ENCODE measurements around the gene UGT2A3.

GRCh38 chr4:68883870-68884269 lies 67.7 kb downstream of the UGT2A3 start:
- TF ChIP-seq EZH2 (IDR thresholded peaks at IDR 0.05) (no peak), POLR2AphosphoS5 (IDR thresholded peaks at IDR 0.05; ENCODE audit: borderline replicate concordance, low read depth, low read length) (no peak), FOXP2 (optimal IDR thresholded peaks at IDR 0.05; ENCODE audit: control extremely low read depth, extremely low read length, insufficient read depth) (no peak)
